ENCODE measurements around the gene RUNX1. TPM values are rescaled to one million over a fixed set of nuclear protein-coding genes. Genes with fewer than 3 reads are reported as not detected.

The RUNX1 gene
- total and polyA plus RNA-seq, 2 of the 13 experiments (the other 11 are each of a cell fraction or from before 2014, with no cell fraction given) = 5.4 to 6.4 TPM

DNA sequence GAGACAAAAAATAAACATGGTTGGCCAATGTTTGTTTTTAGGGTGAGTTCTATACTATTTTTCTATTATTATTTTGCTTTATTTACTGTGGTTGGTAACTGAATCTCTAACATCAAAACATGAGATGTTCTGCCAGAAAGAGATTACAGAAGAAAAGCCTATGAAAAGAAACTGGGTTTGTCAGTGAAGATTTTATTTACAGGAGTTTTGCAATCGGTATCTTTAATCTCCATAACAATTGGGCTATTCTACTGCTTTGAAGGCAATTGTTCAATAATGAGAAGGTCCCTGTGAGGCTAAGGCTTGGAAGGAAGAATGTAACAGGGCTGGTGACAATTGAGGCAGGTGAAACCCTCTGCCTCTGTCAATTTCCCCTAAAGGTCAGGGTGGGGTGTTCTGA, 224.8 kb downstream of the RUNX1 start:
- POLR2A ChIA-PET = no interaction called here
- Histone ChIP-seq H3K27ac (ENCODE audit: extremely low read length, insufficient read depth, low read length) (no peak overlapping the region), H4K20me1 (ENCODE audit: insufficient read depth, low read length) (no peaks in the 10 kb centered on the region), H3K4me2 (ENCODE audit: low read depth, low read length) (no peak overlapping the region), H3K36me3 (replicated peaks in 1 of 2; ENCODE audit: control insufficient read depth in 1 of 2, insufficient read depth in 2 of 2, low read length in 2 of 2) (peaks cover 13 to 35% of the 10 kb centered on the region in 2 experiments), H3K9ac (ENCODE audit: insufficient read depth, low read depth, low read length) (no peak overlapping the region), H2AFZ (ENCODE audit: low read length) (no peak overlapping the region), H3K27me3 (ENCODE audit: control insufficient read depth in 1 of 2, insufficient read depth in 2 of 2, low read length in 2 of 2) (no peaks in the 10 kb centered on the region), H3K4me1 (ENCODE audit: insufficient read depth, low read length) (peaks cover 27% of the 10 kb centered on the region), H3K9me3 (ENCODE audit: low read length) (no peaks in the 10 kb centered on the region), H3K4me3 (replicated peaks in 1 of 3; ENCODE audit: insufficient read depth in 1 of 3, low read depth in 2 of 3, low read length in 3 of 3) (no peak overlapping the region), H3K79me2 (ENCODE audit: insufficient read depth, low read length) (no peaks in the 10 kb centered on the region)
- no peak for FAIRE-seq
- DNase-seq (ENCODE audit: low spot score) = no peak
- no peak for ATAC-seq
- CTCF ChIA-PET (ENCODE audit: low intra/inter-chr PET ratio, low total read pairs) = no interaction called here
- TF ChIP-seq, protein P1, sequence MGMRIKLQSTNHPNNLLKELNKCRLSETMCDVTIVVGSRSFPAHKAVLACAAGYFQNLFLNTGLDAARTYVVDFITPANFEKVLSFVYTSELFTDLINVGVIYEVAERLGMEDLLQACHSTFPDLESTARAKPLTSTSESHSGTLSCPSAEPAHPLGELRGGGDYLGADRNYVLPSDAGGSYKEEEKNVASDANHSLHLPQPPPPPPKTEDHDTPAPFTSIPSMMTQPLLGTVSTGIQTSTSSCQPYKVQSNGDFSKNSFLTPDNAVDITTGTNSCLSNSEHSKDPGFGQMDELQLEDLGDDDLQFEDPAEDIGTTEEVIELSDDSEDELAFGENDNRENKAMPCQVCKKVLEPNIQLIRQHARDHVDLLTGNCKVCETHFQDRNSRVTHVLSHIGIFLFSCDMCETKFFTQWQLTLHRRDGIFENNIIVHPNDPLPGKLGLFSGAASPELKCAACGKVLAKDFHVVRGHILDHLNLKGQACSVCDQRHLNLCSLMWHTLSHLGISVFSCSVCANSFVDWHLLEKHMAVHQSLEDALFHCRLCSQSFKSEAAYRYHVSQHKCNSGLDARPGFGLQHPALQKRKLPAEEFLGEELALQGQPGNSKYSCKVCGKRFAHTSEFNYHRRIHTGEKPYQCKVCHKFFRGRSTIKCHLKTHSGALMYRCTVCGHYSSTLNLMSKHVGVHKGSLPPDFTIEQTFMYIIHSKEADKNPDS (CRISPR knock-in tag; IDR thresholded peaks at IDR 0.05) = no peak
- TF ChIP-seq SOX13 (IDR thresholded peaks at IDR 0.05) (no peak), SOX13 (CRISPR knock-in tag; conservative IDR thresholded peaks at IDR 0.05 in 1 of 2, IDR thresholded peaks at IDR 0.05 in 1 of 2) (peak in 1 of 2 experiments; percentile 45; a peak in 1 of 4 replicates)
- no TSS peak for BruUV-seq (replicated peaks)
- in situ Hi-C loops (cut with HindIII; ENCODE audit: extremely low pct_ligation_motif_present, low pct_unique_long_range_greater_than_20kb) (no loop called here), intact Hi-C loops (cut with micrococcal nuclease; ENCODE audit: unreplicated experiment) (no loop called here)
- 92% methylated on average over 1 of the region's 1 CpG for WGBS (ENCODE audit: low lambda C conversion rate)

DNA sequence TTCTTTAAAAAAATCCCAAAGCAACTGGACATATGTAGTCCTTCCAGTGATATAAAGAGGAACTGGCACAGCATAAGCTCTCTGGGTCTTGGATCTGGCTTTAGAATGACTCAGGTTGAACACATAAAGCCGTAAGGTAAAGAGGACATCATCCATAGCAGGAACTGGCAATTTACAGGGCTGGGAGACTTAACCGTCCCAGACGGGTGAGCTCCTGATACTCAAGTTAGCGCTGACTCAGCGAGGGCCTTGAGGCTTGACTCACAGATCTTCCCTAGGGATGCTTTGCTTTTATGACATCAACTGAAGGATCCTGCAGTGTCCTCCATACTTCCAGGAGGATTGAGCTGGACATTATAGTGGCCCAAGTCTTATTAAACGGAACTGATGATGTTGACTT, 226.2 kb downstream of the RUNX1 start:
- in situ Hi-C loops (cut with HindIII; ENCODE audit: extremely low pct_ligation_motif_present, low pct_unique_long_range_greater_than_20kb) (no loop called here), intact Hi-C loops (cut with micrococcal nuclease; ENCODE audit: unreplicated experiment) (no loop called here)
- WGBS (ENCODE audit: low lambda C conversion rate) = 92% methylated on average over 5 of the region's 6 CpGs
- H3K79me2 ChIP-seq (ENCODE audit: insufficient read depth, low read length) = no peaks in the 10 kb centered on the region
- H2AFZ ChIP-seq (ENCODE audit: low read length) = no peak overlapping the region
- H3K36me3 ChIP-seq (replicated peaks in 1 of 2; ENCODE audit: control insufficient read depth in 1 of 2, insufficient read depth in 2 of 2, low read length in 2 of 2) = peaks cover 8 to 25% of the 10 kb centered on the region in 2 experiments; a peak in 4 of 5 replicates
- DNase-seq (ENCODE audit: low spot score) = no peak
- FAIRE-seq = no peak
- ChIA-PET CTCF (ENCODE audit: low intra/inter-chr PET ratio, low total read pairs) (no interaction called here), POLR2A (no interaction called here)
- no peak overlapping the region for H3K9ac ChIP-seq (ENCODE audit: insufficient read depth, low read depth, low read length)
- TF ChIP-seq NR3C1 (CRISPR knock-in tag; IDR thresholded peaks at IDR 0.05) (no peak), MAFK (conservative IDR thresholded peaks at IDR 0.05 in 1 of 2, IDR thresholded peaks at IDR 0.05 in 1 of 2; ENCODE audit: low read length in 2 of 2) (peak; percentile 81 to 92), MAFF (IDR thresholded peaks at IDR 0.05; ENCODE audit: low read depth, low read length) (peak; percentile 86), ZNF678 (CRISPR knock-in tag; IDR thresholded peaks at IDR 0.05) (no peak)
- TF ChIP-seq, protein P2, sequence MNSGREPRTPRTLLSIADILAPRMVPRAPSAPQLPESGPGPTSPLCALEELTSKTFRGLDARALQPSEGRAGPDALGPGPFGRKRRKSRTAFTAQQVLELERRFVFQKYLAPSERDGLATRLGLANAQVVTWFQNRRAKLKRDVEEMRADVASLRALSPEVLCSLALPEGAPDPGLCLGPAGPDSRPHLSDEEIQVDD (CRISPR knock-in tag; IDR thresholded peaks at IDR 0.05; ENCODE audit: borderline replicate concordance) = no peak
- no peaks in the 10 kb centered on the region for H4K20me1 ChIP-seq (ENCODE audit: insufficient read depth, low read length)
- H3K9me3 ChIP-seq (ENCODE audit: low read length) = no peaks in the 10 kb centered on the region
- H3K4me1 ChIP-seq (ENCODE audit: insufficient read depth, low read length) = peaks cover 41% of the 10 kb centered on the region
- BruUV-seq (replicated peaks) = no TSS peak
- ATAC-seq = no peak
- H3K4me3 ChIP-seq (replicated peaks in 1 of 3; ENCODE audit: insufficient read depth in 1 of 3, low read depth in 2 of 3, low read length in 3 of 3) = no peak overlapping the region
- no peak overlapping the region for H3K4me2 ChIP-seq (ENCODE audit: low read depth, low read length)
- H3K27me3 ChIP-seq (ENCODE audit: control insufficient read depth in 1 of 2, insufficient read depth in 2 of 2, low read length in 2 of 2) = no peaks in the 10 kb centered on the region
- H3K27ac ChIP-seq (ENCODE audit: extremely low read length, insufficient read depth, low read length) = no peak overlapping the region

Data from HepG2 (cell line).